ENCODE measurements around the gene MYO9B. TPM values are rescaled to one million over a fixed set of nuclear protein-coding genes. Genes with fewer than 3 reads are reported as not detected.

MYO9B gene
- total RNA-seq, 1 experiment from 2014 or later, result 39.9 TPM

- no peak overlapping the region for H3K4me3 ChIP-seq
- H3K36me3 ChIP-seq, result peaks cover 21% of the 10 kb centered on the region
- H3K27ac ChIP-seq, result no peak overlapping the region
- no peak for DNase-seq (ENCODE audit: low read depth in 1 of 2, low spot score in 2 of 2)
- H3K27me3 ChIP-seq (replicated peaks), result no peaks in the 10 kb centered on the region
- H3K9me3 ChIP-seq (replicated peaks), result no peaks in the 10 kb centered on the region
- peaks cover 6% of the 10 kb centered on the region for H3K4me1 ChIP-seq (replicated peaks)
Observed at GRCh38 chr19:17227798-17228367, 152.3 kb downstream of the MYO9B start.

- no peaks in the 10 kb centered on the region for H3K9me3 ChIP-seq (replicated peaks)
- peaks cover 7% of the 10 kb centered on the region for H3K4me1 ChIP-seq (replicated peaks)
- H3K27ac ChIP-seq, result no peak overlapping the region
- peaks cover 37% of the 10 kb centered on the region for H3K36me3 ChIP-seq
- no peaks in the 10 kb centered on the region for H3K27me3 ChIP-seq (replicated peaks)
- DNase-seq (ENCODE audit: low read depth in 1 of 2, low spot score in 2 of 2), result no peak
- no peak overlapping the region for H3K4me3 ChIP-seq
Observed at GRCh38 chr19:17229890-17230289, 154.3 kb downstream of the MYO9B start.

GRCh38 chr19:17232258-17232657 lies 156.7 kb downstream of the MYO9B start:
- no peaks in the 10 kb centered on the region for H3K27me3 ChIP-seq (replicated peaks)
- H3K36me3 ChIP-seq, result peaks cover 53% of the 10 kb centered on the region
- no peak overlapping the region for H3K27ac ChIP-seq
- peaks cover 15% of the 10 kb centered on the region for H3K4me1 ChIP-seq (replicated peaks)
- DNase-seq (ENCODE audit: low read depth in 1 of 2, low spot score in 2 of 2), result no peak
- H3K4me3 ChIP-seq, result no peak overlapping the region
- no peaks in the 10 kb centered on the region for H3K9me3 ChIP-seq (replicated peaks)

- peak overlapping the region; percentile 54 for H3K4me3 ChIP-seq
- DNase-seq (ENCODE audit: low read depth in 1 of 2, low spot score in 2 of 2), result no peak
- no peaks in the 10 kb centered on the region for H3K9me3 ChIP-seq (replicated peaks)
- H3K27me3 ChIP-seq (replicated peaks), result no peaks in the 10 kb centered on the region
- no peak overlapping the region for H3K27ac ChIP-seq
- peaks cover 69% of the 10 kb centered on the region for H3K36me3 ChIP-seq
- peaks cover 15% of the 10 kb centered on the region for H3K4me1 ChIP-seq (replicated peaks)
Observed at GRCh38 chr19:17234911-17235299, 159.3 kb downstream of the MYO9B start.

GRCh38 chr19:17235300-17235970 lies 159.9 kb downstream of the MYO9B start:
- H3K27ac ChIP-seq, result 0 out of 2 replicates have a peak overlapping the region, but pooled peaks have one; percentile 8
- peak overlapping the region; percentile 54 for H3K4me3 ChIP-seq
- H3K36me3 ChIP-seq, result peaks cover 69% of the 10 kb centered on the region
- peak; percentile 67 to 69 for DNase-seq (ENCODE audit: low read depth in 1 of 2, low spot score in 2 of 2)
- no peaks in the 10 kb centered on the region for H3K9me3 ChIP-seq (replicated peaks)
- peaks cover 15% of the 10 kb centered on the region for H3K4me1 ChIP-seq (replicated peaks)
- H3K27me3 ChIP-seq (replicated peaks), result no peaks in the 10 kb centered on the region

GRCh38 chr19:17235971-17236777 lies 160.6 kb downstream of the MYO9B start:
- H3K27me3 ChIP-seq (replicated peaks), result no peaks in the 10 kb centered on the region
- peaks cover 15% of the 10 kb centered on the region for H3K4me1 ChIP-seq (replicated peaks)
- DNase-seq (ENCODE audit: low read depth in 1 of 2, low spot score in 2 of 2), result no peak
- 0 out of 2 replicates have a peak overlapping the region, but pooled peaks have one; percentile 37 for H3K27ac ChIP-seq
- H3K36me3 ChIP-seq, result peaks cover 62% of the 10 kb centered on the region
- H3K4me3 ChIP-seq, result peak overlapping the region; percentile 54
- no peaks in the 10 kb centered on the region for H3K9me3 ChIP-seq (replicated peaks)

GRCh38 chr19:17236811-17237543 lies 161.4 kb downstream of the MYO9B start:
- H3K27me3 ChIP-seq (replicated peaks), result no peaks in the 10 kb centered on the region
- H3K4me1 ChIP-seq (replicated peaks), result peaks cover 15% of the 10 kb centered on the region
- H3K27ac ChIP-seq, result no peak overlapping the region
- H3K9me3 ChIP-seq (replicated peaks), result no peaks in the 10 kb centered on the region
- no peak overlapping the region for H3K4me3 ChIP-seq
- peaks cover 57% of the 10 kb centered on the region for H3K36me3 ChIP-seq
- DNase-seq (ENCODE audit: low read depth in 1 of 2, low spot score in 2 of 2), result no peak

- Histone ChIP-seq H3K9me3 (replicated peaks) (no peaks in the 10 kb centered on the region), H3K36me3 (peaks cover 49% of the 10 kb centered on the region), H3K4me3 (no peak overlapping the region), H3K27ac (no peak overlapping the region), H3K4me1 (replicated peaks) (peaks cover 15% of the 10 kb centered on the region), H3K27me3 (replicated peaks) (no peaks in the 10 kb centered on the region)
- DNase-seq (ENCODE audit: low read depth in 1 of 2, low spot score in 2 of 2), result no peak
Observed at GRCh38 chr19:17237747-17238706, 162.4 kb downstream of the MYO9B start.

GRCh38 chr19:17240062-17240752 lies 164.6 kb downstream of the MYO9B start:
- no peak for DNase-seq (ENCODE audit: low read depth in 1 of 2, low spot score in 2 of 2)
- Histone ChIP-seq H3K9me3 (replicated peaks) (no peaks in the 10 kb centered on the region), H3K27me3 (replicated peaks) (no peaks in the 10 kb centered on the region), H3K36me3 (peaks cover 34% of the 10 kb centered on the region), H3K27ac (no peak overlapping the region), H3K4me3 (no peak overlapping the region), H3K4me1 (replicated peaks) (peaks cover 28% of the 10 kb centered on the region)

- Histone ChIP-seq H3K27ac (no peak overlapping the region), H3K36me3 (peaks cover 29% of the 10 kb centered on the region), H3K4me1 (replicated peaks) (peaks cover 23% of the 10 kb centered on the region), H3K9me3 (replicated peaks) (no peaks in the 10 kb centered on the region), H3K4me3 (no peak overlapping the region), H3K27me3 (replicated peaks) (no peaks in the 10 kb centered on the region)
- no peak for DNase-seq (ENCODE audit: low read depth in 1 of 2, low spot score in 2 of 2)
Observed at GRCh38 chr19:17240826-17241399, 165.3 kb downstream of the MYO9B start.

- no peak overlapping the region for H3K27ac ChIP-seq
- peaks cover 19% of the 10 kb centered on the region for H3K36me3 ChIP-seq
- no peaks in the 10 kb centered on the region for H3K27me3 ChIP-seq (replicated peaks)
- no peaks in the 10 kb centered on the region; the same call in 1 of the 2 replicates for H3K9me3 ChIP-seq (replicated peaks)
- peaks cover 30% of the 10 kb centered on the region for H3K4me1 ChIP-seq (replicated peaks)
- no peak overlapping the region for H3K4me3 ChIP-seq
- DNase-seq (ENCODE audit: low read depth in 1 of 2, low spot score in 2 of 2), result no peak
Observed at GRCh38 chr19:17242431-17243208, 167.0 kb downstream of the MYO9B start.

Measured in SJSA1 (cell line).